Thoracic aorta (tissue), 2 donors: ENCODE results near the gene EPC2. TPM values are rescaled to one million over a fixed set of nuclear protein-coding genes. Genes with fewer than 3 reads are reported as not detected.

Source experiments
- ATAC-seq: fragments of 150-250 bp; one replicate; pipeline ENCODE4 v1.8.0; 2017; ENCODE audit warnings: low read depth; ENCODE audit not compliant: insufficient number of reproducible peaks, low FRiP score
- DNase-seq: peaks from one replicate; pipeline ENCODE4 v3.0.0-alpha.2; 2020; ENCODE audit warnings: low spot score
- H3K27ac ChIP-seq, 2 donors: fragments of 200-600 bp; sonication (generic); 1 replicate in 1 of 2; 2 replicates in 1 of 2; pipeline ENCODE4 v1.5.1; 2016; ENCODE audit warnings: mild to moderate bottlenecking in 2 of 2, moderate library complexity in 2 of 2
- H3K27me3 ChIP-seq: fragments of 200-600 bp; sonication (generic); replicated peaks from 2 replicates; pipeline ENCODE4 v1.6.0; 2016; ENCODE audit warnings: mild to moderate bottlenecking; ENCODE audit not compliant: insufficient read depth
- H3K36me3 ChIP-seq: fragments of 200-600 bp; sonication (generic); one replicate; pipeline ENCODE4 v1.5.1; 2016
- H3K4me1 ChIP-seq, 2 donors: fragments of 200-600 bp; sonication (generic); 1 replicate in 1 of 2; 2 replicates in 1 of 2; pipeline versions ENCODE4 v1.5.1 to v1.6.0; 2016; ENCODE audit warnings: low read depth in 2 of 2, mild to moderate bottlenecking in 1 of 2; ENCODE audit not compliant: control insufficient read depth in 1 of 2
- H3K4me3 ChIP-seq: fragments of 200-600 bp; sonication (generic); 2 replicates; pipeline ENCODE4 v1.5.1; 2016; ENCODE audit warnings: mild to moderate bottlenecking
- H3K9me3 ChIP-seq: fragments of 200-600 bp; sonication (generic); 2 replicates; pipeline ENCODE4 v1.5.1; 2016
- total RNA-seq, 2 donors: library from RNA; depleted of rRNA; stranded (reverse); fragments of >200 nt; gene quantifications; one replicate each; pipeline versions ENCODE4 v1.1.0 to v1.2.3, GENCODE V29; 2016
- TF ChIP-seq, protein P1 (sequence below): fragments of 200-600 bp; sonication (generic); IDR thresholded peaks from one replicate; pipeline ENCODE4 v1.5.1; 2019; ENCODE audit warnings: antibody characterized with exemption

EPC2 gene
- total RNA-seq, 2 donors from 2014 or later: 32.0 to 37.8 TPM

DNA sequence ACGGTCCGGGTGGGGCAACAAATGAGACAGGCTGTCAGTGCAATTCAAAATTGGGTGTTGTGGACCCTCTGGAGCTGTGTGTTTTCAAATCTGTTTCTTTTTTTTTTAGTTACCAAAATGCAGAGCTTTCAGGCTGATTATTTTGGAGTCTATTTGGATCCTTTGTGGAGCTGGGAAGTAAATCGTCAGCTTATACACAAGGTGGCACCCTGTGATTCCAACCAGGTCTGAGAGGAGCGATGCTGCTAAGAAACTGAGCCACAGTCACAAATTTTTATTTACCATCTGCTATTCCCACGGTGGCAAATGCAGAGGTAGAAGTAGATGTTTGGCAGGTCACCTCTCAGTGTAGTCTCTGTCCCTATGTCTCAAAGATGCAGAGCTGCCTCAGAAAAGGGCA is 3.8 kb upstream of the EPC2 start:
- Histone ChIP-seq H3K27ac (no peak overlapping the region), H3K36me3 (no peaks in the 10 kb centered on the region), H3K4me3 (no peak overlapping the region), H3K4me1 (peaks cover 7 to 49% of the 10 kb centered on the region in 2 donors), H3K27me3 (no peaks in the 10 kb centered on the region), H3K9me3 (no peaks in the 10 kb centered on the region)
- DNase-seq (no peak), ATAC-seq (no peak)
- TF ChIP-seq, protein P1, sequence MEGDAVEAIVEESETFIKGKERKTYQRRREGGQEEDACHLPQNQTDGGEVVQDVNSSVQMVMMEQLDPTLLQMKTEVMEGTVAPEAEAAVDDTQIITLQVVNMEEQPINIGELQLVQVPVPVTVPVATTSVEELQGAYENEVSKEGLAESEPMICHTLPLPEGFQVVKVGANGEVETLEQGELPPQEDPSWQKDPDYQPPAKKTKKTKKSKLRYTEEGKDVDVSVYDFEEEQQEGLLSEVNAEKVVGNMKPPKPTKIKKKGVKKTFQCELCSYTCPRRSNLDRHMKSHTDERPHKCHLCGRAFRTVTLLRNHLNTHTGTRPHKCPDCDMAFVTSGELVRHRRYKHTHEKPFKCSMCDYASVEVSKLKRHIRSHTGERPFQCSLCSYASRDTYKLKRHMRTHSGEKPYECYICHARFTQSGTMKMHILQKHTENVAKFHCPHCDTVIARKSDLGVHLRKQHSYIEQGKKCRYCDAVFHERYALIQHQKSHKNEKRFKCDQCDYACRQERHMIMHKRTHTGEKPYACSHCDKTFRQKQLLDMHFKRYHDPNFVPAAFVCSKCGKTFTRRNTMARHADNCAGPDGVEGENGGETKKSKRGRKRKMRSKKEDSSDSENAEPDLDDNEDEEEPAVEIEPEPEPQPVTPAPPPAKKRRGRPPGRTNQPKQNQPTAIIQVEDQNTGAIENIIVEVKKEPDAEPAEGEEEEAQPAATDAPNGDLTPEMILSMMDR: no peak

DNA sequence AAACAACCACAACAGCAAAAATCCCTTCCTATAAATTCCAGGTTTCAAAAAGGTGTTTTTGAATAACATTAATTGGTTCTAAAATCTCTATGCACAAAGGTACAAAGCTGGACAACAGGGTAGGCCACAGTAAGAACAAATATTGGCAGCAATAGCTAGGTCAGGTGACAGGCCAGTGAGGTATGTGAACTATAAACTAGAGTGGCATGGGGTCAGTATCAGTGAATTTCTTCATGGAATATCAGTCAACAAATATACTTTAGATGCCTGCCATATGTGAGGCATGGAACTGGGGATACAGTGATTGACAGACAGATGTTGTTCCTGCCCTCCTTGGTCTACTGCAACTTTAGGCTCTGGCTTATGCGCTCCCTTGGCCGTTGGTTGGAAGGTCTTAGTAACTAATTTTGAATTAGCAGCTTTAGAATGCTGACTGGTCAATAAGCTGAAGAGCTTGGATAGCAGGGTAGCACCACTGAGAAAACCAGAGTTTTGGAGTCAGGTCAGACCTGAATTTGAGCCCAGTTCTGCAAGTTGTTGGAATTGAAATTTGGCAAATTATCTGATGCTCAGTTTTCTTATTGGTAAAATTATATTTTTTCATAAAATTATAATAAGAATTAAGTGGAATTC is 2.3 kb upstream of the EPC2 start:
- Histone ChIP-seq H3K27me3 (no peaks in the 10 kb centered on the region), H3K4me1 (peaks cover 17 to 46% of the 10 kb centered on the region in 2 donors), H3K9me3 (no peaks in the 10 kb centered on the region), H3K36me3 (no peaks in the 10 kb centered on the region), H3K4me3 (no peak overlapping the region), H3K27ac (peak overlapping the region in 1 of 2 donors; percentile 16)
- no peak for DNase-seq
- no peak for ATAC-seq
- TF ChIP-seq, protein P1: no peak

DNA sequence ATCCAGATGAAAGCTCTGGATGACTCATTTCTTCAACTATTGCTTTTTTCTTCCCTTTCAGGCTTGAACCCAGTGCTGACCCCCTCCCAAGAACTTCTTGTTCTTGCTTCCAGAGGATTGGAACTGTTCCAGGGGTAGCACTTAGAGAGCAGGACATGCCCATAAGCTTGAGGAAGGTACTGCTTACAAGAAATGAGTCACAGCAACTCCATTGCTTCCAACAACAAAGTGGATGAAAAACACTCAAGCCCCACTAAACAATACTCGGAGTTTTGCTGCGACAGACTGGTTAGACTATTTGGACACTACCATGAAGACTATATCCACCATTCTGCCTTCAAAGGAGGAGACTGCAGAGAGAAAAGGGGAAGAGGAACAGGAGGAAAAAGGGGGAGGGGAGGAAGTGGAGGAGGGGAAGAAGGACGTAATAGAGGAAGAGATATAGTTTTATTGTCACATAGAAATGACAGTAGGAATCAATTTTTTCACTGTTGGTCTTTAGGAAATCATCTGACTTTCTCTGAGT is 1.6 kb upstream of the EPC2 start:
- H3K9me3 ChIP-seq: no peaks in the 10 kb centered on the region
- H3K27me3 ChIP-seq: no peaks in the 10 kb centered on the region
- H3K36me3 ChIP-seq: no peaks in the 10 kb centered on the region
- DNase-seq (no peak), ATAC-seq (no peak)
- peaks cover 20 to 45% of the 10 kb centered on the region in 2 donors for H3K4me1 ChIP-seq
- H3K27ac ChIP-seq: peak overlapping the region; percentile 64 to 89
- peak overlapping the region; percentile 92 for H3K4me3 ChIP-seq
- TF ChIP-seq, protein P1: no peak

DNA sequence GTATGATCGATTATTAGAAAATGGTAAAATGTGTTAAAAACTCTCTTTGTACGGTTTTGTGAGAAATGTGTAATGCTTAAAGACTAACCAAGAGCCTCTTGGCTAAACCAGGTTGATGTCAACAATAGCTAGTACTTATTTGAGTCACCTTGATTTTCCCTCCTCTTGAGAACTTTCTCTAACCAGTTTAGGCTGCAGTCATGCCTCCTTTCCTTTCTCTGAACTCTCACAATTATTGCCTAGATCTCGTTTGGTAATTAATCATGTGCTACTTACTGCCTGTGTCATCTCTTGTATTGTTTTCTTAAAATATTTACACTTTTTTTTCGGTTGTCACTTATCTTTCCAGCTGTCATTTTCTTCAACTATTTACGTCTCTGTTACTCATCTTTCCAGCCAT is 1.1 kb upstream of the EPC2 start:
- Histone ChIP-seq H3K27me3 (no peaks in the 10 kb centered on the region), H3K9me3 (no peaks in the 10 kb centered on the region), H3K27ac (peak overlapping the region; percentile 89 to 95), H3K4me1 (peaks cover 23 to 44% of the 10 kb centered on the region in 2 donors), H3K4me3 (peak overlapping the region; percentile 92), H3K36me3 (no peaks in the 10 kb centered on the region)
- DNase-seq (no peak), ATAC-seq (no peak)
- TF ChIP-seq, protein P1: no peak

- H3K9me3 ChIP-seq: no peaks in the 10 kb centered on the region
- H3K27ac ChIP-seq: peak overlapping the region; percentile 89 to 95
- H3K4me1 ChIP-seq: peaks cover 29 to 47% of the 10 kb centered on the region in 2 donors
- DNase-seq: peak; percentile 71
- H3K36me3 ChIP-seq: no peaks in the 10 kb centered on the region
- ATAC-seq: peak; percentile 94
- H3K4me3 ChIP-seq: peak overlapping the region; percentile 92
- TF ChIP-seq, protein P1: peak; percentile 41
- no peaks in the 10 kb centered on the region for H3K27me3 ChIP-seq
These were observed 460 bp downstream of the EPC2 start for GRCh38 chr2:148644883-148645538.
